ENCODE measurements around the gene GHDC. TPM values are rescaled to one million over a fixed set of nuclear protein-coding genes. Genes with fewer than 3 reads are reported as not detected.
"Not testable (repeated sequence)": the region's sequence is repeated elsewhere in the genome, so short reads cannot be mapped to it uniquely, and the experiment has no call there.

Gene GHDC, protein sequence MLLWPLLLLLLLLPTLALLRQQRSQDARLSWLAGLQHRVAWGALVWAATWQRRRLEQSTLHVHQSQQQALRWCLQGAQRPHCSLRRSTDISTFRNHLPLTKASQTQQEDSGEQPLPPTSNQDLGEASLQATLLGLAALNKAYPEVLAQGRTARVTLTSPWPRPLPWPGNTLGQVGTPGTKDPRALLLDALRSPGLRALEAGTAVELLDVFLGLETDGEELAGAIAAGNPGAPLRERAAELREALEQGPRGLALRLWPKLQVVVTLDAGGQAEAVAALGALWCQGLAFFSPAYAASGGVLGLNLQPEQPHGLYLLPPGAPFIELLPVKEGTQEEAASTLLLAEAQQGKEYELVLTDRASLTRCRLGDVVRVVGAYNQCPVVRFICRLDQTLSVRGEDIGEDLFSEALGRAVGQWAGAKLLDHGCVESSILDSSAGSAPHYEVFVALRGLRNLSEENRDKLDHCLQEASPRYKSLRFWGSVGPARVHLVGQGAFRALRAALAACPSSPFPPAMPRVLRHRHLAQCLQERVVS
- 10 to 100 TPM; 11.6 to 21.7 (median 19.9) TPM for polyA plus RNA-seq (ENCODE audit: insufficient read depth in 1 of 5, insufficient read length in 5 of 5, low replicate concordance in 1 of 5)
- long read RNA-seq, donor 1, partial matches to known transcripts, result 0 of 3 reads
- long read RNA-seq, donor 1, other reads (novel, unspliced or antisense), result 0 of 3 reads
- long read RNA-seq, donor 2, result 0 reads
- long read RNA-seq, donor 3, partial matches to known transcripts, result 0 of 1 reads
- long read RNA-seq, donor 3, other reads (novel, unspliced or antisense), result 0 of 1 reads
- long read RNA-seq, donor 4, result 0 reads
- long read RNA-seq, donor 5, partial matches to known transcripts, result 0 of 3 reads
- long read RNA-seq, donor 5, other reads (novel, unspliced or antisense), result 0 of 3 reads
- long read RNA-seq, donor 6, partial matches to known transcripts, result 0 of 5 reads
- long read RNA-seq, donor 6, other reads (novel, unspliced or antisense), result 0 of 5 reads
- long read RNA-seq, donor 7, partial matches to known transcripts, result 5 of 7 reads
- long read RNA-seq, donor 7, other reads (novel, unspliced or antisense), result 0 of 7 reads
- long read RNA-seq, donor 8, result 0 reads

GRCh38 chr17:42193969-42194899 is at the start of gene GHDC:
Gene GHDC (minus strand): TSS chr17:42194494. CDS start chr17:42193581, 913 bp downstream.
- peak; percentile 72 to 79 for DNase-seq

GRCh38 chr17:42243493-42243982 is 49.2 kb upstream of the GHDC start:
- DNase-seq, result no peak

DNA sequence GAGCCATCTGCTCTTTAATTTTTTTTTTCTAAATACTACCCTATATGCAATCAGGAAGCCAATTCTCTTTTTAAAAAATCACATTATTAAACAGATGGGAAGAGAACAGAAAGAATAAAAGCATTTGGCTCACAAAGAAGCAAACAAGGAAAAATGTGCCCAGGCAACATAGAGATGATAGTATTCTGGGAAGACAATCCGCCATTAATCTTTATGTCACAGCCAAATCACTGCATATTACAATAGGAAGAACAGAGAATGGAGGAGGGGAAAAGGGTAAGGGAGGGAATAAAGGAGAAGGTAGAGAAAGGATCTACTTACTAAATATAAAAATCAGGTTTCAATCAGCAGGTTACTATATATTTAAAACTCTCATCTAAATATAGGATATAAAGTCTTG is 47.6 kb upstream of the GHDC start:
- no peak for DNase-seq

DNA sequence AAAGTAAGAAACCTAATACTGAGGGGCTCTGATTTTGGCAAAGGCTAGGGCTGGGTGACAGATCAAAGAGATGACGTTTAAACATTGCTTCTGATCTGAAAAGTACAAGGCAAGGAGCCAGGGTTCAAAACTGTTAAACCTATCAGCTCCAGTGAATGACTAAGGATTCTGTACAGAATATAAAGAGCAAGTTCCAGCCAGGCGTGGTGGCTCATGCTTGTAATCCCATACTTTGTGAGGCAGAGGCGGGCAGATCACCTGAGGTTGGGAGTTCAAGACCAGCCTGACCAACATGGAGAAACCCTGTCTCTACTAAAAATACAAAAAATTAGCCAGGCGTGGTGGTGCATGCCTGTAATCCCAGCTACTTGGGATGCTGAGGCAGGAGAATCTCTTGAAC is 46.6 kb upstream of the GHDC start:
- DNase-seq, result not testable (repeated sequence)

GRCh38 chr17:42240201-42240600 is 45.9 kb upstream of the GHDC start:
- DNase-seq, result no peak

DNA sequence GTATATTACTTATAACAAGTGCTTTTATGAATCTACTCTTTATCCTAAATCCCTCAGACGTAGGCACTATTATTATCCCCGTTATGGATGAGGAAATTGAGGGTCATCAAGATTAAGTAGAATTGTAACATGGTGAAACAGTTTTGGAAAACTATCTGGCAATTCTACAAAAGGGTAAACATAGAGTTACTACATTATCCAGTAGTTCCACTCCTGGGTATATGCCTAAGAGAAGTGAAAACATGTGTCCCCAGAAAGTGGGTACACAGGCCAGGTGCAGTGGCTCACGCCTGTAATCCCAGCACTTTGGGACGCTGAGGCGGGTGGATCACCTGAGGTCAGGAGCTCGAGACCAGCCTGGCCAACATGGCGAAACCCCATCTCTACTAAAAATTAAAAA is 45.3 kb upstream of the GHDC start:
- DNase-seq, result not testable (repeated sequence)

GRCh38 chr17:42236760-42237159 is 42.5 kb upstream of the GHDC start:
- DNase-seq, result no peak

DNA sequence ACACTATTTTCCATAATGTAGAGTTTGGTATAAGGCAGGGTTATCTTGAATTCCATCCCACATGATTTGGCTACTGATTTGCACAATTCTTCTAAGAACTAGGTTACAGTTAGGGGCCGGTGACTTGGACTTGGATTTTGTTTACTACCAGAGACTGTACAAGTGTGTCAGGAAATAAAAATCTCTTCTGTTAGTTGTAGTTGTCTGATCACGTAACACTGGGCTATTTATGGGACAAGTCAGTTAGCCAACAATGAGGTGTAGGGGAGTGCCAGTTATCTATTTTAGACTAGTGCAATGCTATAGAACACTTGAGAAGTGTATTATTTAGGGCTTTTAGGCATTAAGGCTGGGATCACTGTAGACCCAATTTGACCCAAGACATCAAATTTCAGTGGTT is 39.7 kb upstream of the GHDC start:
- DNase-seq, result no peak

DNA sequence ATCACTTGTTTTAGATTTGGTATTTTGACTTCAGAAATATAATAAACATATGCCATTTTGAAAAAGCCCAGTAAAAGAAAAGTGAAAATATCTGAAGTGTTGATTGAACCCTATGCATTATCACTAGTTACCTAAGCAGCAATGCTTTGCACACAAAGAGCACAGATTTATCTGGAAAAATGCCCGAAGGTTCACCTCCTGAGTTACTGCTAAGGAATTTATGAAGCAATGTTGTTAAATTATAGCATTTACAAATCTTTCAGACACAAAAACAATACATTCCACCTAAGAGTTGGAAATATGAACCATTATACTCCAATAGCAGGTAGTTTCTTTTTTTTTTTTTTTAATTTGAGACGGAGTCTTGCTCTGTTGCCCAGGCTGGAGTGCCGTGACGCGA is 38.9 kb upstream of the GHDC start:
- no peak for DNase-seq

- no peak for DNase-seq
These were observed 35.9 kb upstream of the GHDC start for GRCh38 chr17:42230225-42230624.

DNA sequence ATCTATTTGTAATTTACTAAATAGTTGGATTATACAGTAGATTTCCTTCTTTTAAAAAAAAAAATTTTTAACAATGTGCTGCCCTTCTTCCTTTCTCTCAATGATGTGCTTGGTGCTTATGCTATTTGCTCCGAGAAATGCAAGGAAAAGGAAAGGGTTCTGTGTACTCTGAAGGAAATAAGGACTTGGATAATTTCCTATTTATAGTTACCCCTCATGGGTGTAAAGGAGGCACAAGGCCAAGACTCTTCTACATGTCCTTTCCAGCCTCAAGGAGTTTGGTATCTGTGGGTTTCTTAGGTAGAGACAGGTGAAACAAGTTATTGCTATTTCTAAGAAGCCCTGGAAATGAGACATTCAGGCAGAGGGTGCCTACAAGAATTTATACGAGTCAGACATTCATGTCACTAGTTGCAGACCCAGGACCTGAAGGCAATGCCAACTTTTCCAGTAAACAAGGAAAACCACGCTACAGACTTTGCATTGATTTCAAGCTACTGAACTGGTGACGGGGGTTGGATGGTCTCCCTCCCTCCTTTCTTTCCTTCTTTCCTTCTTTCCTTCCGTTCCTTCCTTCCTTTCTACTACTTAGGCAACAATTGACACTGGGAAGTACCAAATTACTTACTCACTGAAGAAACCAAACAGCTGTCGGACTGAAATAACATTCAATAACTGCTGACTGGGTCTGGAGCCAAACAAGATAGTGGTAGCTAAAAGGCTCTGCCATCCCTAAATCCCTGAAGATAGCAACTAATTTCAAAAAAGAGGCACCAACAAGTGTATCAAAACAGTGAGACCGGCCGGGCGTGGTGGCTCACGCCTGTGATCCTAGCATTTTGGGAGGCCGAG is 33.8 kb upstream of the GHDC start:
- peak; percentile 18 to 45 for DNase-seq

GRCh38 chr17:42225646-42226045 is 31.4 kb upstream of the GHDC start:
- DNase-seq, result no peak

- no peak for DNase-seq
These were observed 30.4 kb upstream of the GHDC start for GRCh38 chr17:42224651-42225050.

DNA sequence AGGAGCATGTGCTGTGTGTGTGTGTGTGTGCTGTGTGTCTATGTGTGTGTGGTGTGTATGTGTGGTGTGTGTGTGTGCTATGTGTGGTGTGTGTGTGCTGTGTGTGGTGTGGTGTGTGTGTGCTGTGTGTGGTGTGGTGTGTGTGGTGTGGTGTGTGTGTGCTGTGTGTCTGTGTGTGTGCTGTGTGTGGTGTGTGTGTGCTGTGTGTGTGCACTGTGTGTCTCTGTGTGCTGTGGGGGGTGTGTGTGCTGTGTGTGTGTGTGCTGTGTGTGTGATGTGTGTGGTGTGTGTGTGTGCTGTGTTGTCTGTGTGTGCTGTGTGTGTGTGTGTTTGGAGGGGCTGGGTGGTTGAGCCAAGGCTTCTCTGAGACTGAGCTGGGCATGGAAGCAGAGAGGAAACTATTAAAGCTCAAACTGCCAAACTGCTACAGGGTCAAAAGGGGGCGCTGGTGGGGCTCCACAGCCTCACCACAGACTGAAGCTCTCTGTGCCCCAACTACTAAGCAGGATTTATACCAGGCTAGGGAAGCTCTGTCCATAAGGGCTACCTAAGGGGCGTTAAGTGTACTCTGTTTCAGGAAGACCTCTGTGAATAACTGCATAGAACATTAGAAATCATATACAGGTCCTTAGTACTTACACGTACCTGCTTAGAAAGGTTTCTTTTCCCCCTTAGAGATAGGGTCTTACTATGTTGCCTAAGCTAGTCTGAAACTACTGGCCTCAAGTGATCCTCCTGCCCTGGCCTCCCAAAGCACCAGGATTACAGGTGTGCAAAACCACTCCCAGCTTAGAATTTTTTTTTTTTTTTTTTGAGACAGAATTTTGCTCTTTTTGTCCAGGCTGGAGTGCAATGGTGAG is 27.8 kb upstream of the GHDC start:
- peak in 1 of 2 donors; percentile 12 for DNase-seq

DNA sequence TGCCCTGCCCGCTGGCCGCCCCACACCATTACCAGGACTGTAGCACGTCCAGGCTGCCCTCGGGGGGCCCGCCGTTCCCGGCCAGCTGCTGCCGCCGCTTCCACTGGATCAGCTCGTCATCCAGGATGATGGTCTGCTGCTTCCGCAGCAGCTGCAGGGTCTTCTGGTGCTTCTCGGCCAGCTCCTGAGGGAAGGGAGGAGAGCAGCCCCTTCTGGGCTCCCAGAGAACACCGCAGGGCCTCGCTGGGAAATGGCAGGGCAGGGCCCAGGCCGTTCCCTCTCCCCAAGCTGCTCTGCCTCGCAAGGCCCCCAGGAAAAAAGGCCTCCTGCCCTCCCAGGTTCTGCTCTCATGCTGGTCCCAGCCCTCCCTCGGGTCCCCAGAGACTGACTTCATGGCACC is 25.0 kb upstream of the GHDC start:
- not testable (repeated sequence) for DNase-seq

GRCh38 chr17:42214156-42214555 is 19.9 kb upstream of the GHDC start:
- no peak for DNase-seq

- DNase-seq, result no peak
These were observed 18.1 kb upstream of the GHDC start for GRCh38 chr17:42212382-42212781.

GRCh38 chr17:42211921-42212341 is 17.6 kb upstream of the GHDC start:
- DNase-seq, result not testable (repeated sequence)

DNA sequence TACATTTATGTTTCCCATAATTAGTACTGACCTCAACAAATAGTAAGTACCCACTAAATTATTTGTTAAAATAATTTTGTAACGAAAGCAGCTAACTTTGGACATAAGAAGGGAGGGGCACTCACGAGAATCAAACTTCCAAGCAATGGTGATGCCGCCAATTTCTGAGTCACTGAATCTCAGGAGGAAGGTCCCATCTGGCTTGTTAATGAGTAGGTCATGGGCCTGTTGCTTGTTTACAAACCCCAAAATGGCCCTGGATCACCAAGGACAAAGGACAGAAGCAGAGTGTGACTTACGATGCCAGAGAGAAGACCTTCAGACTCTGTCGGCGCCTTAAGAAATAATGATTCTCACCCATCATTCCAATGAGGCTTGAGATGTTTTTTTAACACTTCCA is 15.8 kb upstream of the GHDC start:
- DNase-seq, result no peak

Measured in right lung (tissue), 10 donors.